HG03575 (cell line): ENCODE measurements around the gene SLC30A7.
"Not testable (repeated sequence)": the region's sequence is repeated elsewhere in the genome, so short reads cannot be mapped to it uniquely, and the experiment has no call there.

Experiments
- ATAC-seq: cut with Tn5 transposase; IDR thresholded peaks from one replicate; pipeline ENCODE4 v1.9.1; 2021; ENCODE audit not compliant: unreplicated experiment, insufficient number of reproducible peaks, low FRiP score; ENCODE audit errors: extremely low read depth

The SLC30A7 gene, protein sequence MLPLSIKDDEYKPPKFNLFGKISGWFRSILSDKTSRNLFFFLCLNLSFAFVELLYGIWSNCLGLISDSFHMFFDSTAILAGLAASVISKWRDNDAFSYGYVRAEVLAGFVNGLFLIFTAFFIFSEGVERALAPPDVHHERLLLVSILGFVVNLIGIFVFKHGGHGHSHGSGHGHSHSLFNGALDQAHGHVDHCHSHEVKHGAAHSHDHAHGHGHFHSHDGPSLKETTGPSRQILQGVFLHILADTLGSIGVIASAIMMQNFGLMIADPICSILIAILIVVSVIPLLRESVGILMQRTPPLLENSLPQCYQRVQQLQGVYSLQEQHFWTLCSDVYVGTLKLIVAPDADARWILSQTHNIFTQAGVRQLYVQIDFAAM

DNA sequence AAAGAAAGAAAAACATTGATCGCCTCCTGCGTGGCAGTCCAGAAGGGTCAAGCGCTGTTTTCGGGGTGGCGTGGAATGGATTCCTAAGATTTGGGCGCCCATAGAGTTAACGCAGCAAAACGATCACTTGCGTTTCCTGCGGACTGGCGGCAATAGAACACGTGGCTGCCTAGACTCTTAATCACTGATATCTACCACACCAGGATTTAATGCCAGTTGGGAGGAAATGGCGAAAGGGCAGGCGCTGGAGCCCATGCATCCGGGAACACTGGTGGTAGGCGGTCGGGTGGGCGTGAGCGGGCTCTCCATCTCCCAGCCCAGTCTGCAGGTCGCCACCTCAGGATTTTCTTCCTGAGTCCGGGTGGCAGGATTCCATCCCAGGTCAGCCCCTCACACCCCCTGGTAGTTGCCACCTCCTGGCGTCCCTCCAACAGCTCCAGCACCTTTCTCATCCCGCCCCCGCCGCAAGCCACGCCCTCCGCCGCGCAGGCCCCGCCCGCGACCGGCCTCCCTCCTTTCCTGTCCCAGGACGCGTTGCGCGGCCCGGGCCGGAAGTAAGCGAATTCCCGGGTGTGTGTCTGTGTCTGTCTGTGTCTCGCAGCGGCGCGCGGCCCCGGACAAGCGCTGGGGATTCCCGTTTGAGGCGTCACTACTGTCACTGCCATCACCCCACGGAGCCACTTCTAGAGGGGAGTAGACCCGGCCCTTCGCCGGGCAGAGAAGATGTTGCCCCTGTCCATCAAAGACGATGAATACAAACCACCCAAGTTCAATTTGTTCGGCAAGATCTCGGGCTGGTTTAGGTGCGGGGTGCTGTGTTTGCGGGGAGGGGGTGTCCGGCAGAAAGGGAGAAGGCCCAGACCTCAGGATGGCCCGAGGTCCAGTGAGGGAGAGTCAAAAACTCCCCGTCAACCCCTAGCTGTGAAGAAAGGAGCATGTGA lies at the start of gene SLC30A7:
Gene SLC30A7 (plus strand): TSS at position 551 of the 941 bp plus-strand sequence. CDS start 173 bp downstream, at position 724.
- peak; percentile 33 for ATAC-seq

DNA sequence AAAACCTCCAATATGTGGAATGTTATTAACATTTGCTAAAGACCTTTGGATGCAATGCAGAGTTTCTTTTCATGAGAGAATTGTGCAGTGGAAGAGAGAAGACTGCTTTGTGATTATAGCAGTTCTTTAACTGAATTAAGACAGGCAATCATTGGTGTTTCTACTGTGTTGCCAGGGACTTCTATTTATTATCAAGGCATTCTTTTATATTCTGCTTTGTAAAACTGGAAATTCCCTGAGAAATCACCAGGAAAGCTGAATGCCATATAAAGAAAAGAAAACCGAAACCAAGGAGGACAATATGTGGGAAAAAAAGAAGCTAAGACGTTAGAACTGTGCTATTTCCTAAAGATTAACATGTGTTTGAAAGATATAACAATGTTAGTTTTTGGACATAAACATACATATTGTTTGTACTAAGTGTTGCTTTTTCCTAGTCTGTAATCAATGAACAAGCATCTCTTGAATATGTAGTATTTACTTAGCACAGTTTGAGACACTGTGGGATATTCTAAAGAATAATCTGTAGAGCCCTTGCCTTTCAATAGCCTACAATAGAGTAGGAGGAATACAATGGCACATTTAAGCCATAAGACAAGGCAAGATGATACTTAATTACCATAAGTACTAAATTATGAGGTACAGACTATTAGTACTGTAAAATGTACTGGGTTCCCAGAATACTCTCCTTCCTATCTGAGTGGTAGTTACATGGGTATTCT lies 48.4 kb upstream of the SLC30A7 start:
- no peak for ATAC-seq

DNA sequence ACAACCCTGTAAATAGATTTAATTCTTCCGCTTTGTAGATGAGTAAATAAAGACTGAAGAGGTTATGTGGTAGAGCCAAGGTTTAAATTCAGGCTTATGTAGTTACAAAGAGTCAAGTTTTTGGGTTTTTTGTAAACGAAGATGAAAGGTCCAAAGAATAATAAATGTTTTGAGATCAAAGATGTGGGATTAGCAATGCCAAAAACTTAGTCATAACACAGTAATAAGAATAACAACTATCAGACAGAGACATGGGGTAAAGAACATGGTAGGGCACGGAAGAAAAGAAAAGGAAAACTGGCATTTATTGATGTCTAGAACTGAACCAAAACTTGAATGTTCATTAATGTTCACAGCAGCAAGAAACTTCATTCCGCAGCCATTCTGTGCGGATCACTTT lies 44.2 kb upstream of the SLC30A7 start:
- no peak for ATAC-seq

DNA sequence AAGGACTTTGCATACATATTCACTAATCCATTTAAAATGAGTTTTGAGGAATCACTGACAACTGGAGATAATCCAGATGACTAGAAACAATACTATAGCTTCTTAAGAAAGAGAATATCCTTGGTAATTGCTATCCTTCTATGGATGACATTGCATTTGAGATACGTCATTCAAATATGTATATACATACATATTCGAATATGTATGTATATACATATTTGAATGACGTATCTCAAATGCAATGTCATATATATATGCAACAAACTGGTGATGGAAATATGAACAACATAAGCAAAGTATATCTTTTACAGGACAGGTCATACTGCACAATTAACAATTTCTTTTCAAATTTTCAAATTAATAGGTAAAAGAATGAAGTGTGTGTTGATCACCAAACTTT lies 42.9 kb upstream of the SLC30A7 start:
- ATAC-seq = no peak

DNA sequence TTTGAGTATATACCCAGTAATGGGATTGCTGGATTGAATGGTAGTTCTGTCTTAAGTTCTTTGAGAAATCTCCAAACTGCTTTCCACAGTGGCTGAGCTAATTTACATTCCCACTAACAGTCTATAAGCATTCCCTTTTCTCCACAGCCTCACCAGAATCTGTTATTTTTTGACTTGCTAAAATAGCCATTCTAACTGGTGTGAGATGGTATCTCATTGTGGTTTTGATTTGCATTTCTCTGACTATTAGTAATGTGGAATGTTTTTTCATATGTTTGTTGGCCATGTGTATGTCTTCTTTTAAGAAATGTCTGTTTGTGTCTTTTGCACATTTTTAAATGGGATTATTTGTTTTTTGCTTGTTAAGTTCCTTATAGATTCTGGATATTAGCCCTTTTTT lies 40.8 kb upstream of the SLC30A7 start:
- ATAC-seq = not testable (repeated sequence)

- no peak for ATAC-seq
Measured at GRCh38 chr1:100860397-100860991, 35.4 kb upstream of the SLC30A7 start.

DNA sequence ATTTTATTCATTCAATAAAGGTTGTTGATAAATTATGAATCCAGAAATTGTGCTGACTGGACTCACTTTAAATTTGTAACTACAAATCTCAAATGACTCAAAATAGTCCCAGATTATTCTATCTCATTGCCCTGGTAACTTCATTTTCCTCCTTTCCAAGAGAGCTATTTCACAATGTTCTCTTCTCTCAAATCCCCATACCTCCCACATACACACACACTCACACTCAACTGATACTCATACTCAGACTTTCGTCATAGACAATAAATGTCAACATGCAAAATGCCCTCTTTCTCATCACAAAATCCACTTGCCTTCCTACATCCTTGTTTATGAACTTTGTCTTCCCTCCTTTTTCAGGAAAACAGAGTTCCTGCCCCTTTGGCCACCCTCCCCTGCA lies 34.5 kb upstream of the SLC30A7 start:
- ATAC-seq = no peak

DNA sequence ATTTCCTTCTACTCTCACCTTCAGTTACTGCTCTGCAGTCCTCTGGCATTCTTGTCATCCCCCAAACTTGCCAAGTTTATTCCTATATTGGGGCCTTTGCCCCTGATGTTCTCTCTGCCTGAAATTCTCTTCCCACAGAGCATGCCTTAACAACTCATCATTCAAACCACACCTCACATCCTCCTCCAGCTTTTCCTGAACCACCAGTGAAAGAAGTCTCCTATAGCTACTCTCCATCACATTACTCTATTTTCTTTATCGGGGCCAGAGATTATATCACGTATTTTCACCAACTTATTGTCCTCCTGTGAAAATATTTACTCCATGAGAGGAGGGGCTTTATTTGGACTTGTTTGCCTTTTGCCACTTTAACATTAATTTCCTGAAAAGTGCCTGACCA lies 33.3 kb upstream of the SLC30A7 start:
- no peak for ATAC-seq

GRCh38 chr1:100866041-100866900 lies 29.6 kb upstream of the SLC30A7 start:
- no peak for ATAC-seq

DNA sequence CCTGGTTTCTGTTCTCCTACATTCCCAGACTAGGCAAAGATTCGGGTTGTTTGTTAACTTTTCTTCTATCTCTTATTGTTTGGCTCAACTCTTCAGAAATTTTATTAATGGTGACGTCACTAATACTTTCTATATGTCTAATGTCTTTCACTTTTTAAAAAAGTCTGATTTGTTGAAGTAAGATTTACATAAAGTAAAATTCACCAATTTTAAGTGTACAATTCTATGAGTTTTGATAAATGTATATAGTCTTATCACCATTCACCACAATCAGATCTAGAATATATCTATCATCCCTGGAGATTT lies 29.0 kb upstream of the SLC30A7 start:
- no peak for ATAC-seq

- ATAC-seq = no peak
Measured at GRCh38 chr1:100868364-100868995, 27.4 kb upstream of the SLC30A7 start.

GRCh38 chr1:100869996-100870395 lies 25.9 kb upstream of the SLC30A7 start:
- ATAC-seq = no peak

DNA sequence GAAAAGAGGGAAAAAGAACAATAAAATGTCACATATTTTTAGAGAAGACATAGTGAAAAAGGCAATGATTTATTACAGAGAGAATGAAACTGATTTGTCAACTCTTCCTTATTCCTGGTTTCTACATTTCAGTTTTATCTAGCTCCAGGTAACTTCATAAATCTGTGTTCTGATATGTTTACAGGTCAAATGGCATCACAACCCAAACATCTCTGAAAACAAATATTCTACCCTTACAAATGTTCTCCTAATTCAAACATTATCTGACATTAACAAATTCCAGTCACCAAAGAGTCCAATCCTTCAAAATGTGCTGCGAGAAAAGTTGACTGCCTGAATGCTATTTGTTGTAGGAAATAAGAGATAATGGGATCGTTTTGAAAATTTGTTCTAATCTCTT lies 21.5 kb upstream of the SLC30A7 start:
- ATAC-seq = no peak

DNA sequence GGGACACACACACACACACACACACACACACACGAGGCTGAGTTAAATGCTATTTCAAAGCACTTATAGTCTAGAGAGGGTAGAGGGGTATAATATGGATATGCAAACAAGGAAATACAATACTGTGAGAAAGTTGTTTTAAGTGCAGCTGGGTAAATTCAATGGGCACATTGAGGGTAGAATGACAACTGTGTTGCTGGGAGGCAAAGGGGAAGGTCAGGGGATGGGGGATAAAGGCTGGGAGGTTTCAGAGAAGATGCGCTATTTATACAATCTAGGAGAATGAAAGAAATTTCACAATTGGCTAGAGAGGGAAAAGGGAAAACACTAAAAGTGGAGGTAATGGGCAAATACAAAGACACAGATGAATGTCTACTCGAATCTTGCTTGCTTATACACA lies 20.7 kb upstream of the SLC30A7 start:
- no peak for ATAC-seq

GRCh38 chr1:100876291-100876690 lies 19.6 kb upstream of the SLC30A7 start:
- no peak for ATAC-seq

- ATAC-seq = no peak
Measured at GRCh38 chr1:100879422-100879821, 16.5 kb upstream of the SLC30A7 start.

- ATAC-seq = no peak
Measured at GRCh38 chr1:100881687-100882086, 14.2 kb upstream of the SLC30A7 start.

DNA sequence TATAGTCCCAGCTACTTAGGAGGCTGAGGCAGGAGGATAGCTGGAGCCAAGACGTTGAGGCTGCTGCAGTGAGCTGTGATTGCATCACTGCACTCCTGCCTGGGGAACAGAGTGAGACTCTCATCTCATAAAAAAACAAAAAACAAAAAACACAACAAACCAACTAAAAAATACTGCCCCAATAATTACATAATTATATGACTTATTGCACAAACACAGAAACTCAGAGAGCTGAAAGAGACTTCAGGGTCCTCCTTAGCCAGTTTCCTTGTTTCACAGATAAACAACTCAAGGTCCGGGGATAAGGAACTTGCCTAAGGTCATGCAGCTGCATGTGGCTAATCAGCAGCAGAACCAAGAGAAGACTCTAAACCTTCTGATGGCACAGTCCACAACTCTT lies 13.2 kb upstream of the SLC30A7 start:
- no peak for ATAC-seq
